Activated CD4-positive, alpha-beta T cell treated with anti-CD3 and anti-CD28 coated beads, Interleukin-2, amount 10 ng/mL, durations not matched to agents 24 days and 14 days (primary cell): ENCODE results near the gene TAOK3. TPM values are rescaled to one million over a fixed set of nuclear protein-coding genes. Genes with fewer than 3 reads are reported as not detected.

Experiments used
- DNase-seq: peaks from one replicate; pipeline ENCODE4 v3.0.0; 2022
- H3K27ac Mint-ChIP-seq: one replicate; pipeline ENCODE4 v1.8.0; 2022; ENCODE audit warnings: mild to moderate bottlenecking, mixed read lengths
- H3K27me3 Mint-ChIP-seq: one replicate; pipeline ENCODE4 v1.8.0; 2022; ENCODE audit warnings: mixed read lengths
- H3K36me3 Mint-ChIP-seq: one replicate; pipeline ENCODE4 v1.8.0; 2022; ENCODE audit warnings: low read depth, mild to moderate bottlenecking, mixed read lengths
- H3K4me1 Mint-ChIP-seq: one replicate; pipeline ENCODE4 v1.8.0; 2021; ENCODE audit warnings: mixed read lengths
- H3K4me3 Mint-ChIP-seq: one replicate; pipeline ENCODE4 v1.8.0; 2022; ENCODE audit warnings: mild to moderate bottlenecking, moderate library complexity, mixed read lengths
- H3K9me3 Mint-ChIP-seq: one replicate; pipeline ENCODE4 v1.8.0; 2021; ENCODE audit warnings: mixed read lengths
- intact Hi-C: fragments of 100-400 bp; cut with micrococcal nuclease; formaldehyde crosslinking; loops from one replicate; pipeline ENCODE4 v1.15.1; 2023
- total RNA-seq: library from RNA; stranded (reverse); gene quantifications from 2 replicates; pipeline ENCODE4 v1.2.3, GENCODE V29; 2022

TAOK3 gene
- total RNA-seq, 1 donor from 2014 or later = 53.4 TPM

- Mint-ChIP-seq H3K4me3 (no peak overlapping the region), H3K9me3 (no peaks in the 10 kb centered on the region), H3K4me1 (peaks cover 11% of the 10 kb centered on the region), H3K27ac (no peak overlapping the region), H3K36me3 (peaks cover 5% of the 10 kb centered on the region), H3K27me3 (no peaks in the 10 kb centered on the region)
- intact Hi-C loops = no loop called here
- no peak for DNase-seq
Observed at GRCh38 chr12:118344829-118345228, 27.9 kb downstream of the TAOK3 start.

- intact Hi-C loops = no loop called here
- peaks cover 5% of the 10 kb centered on the region for H3K36me3 Mint-ChIP-seq
- H3K27ac Mint-ChIP-seq = no peak overlapping the region
- no peaks in the 10 kb centered on the region for H3K27me3 Mint-ChIP-seq
- DNase-seq = no peak
- H3K4me1 Mint-ChIP-seq = peaks cover 8% of the 10 kb centered on the region
- H3K9me3 Mint-ChIP-seq = no peaks in the 10 kb centered on the region
- no peak overlapping the region for H3K4me3 Mint-ChIP-seq
Observed at GRCh38 chr12:118342090-118342489, 30.6 kb downstream of the TAOK3 start.

GRCh38 chr12:118337194-118337838, 35.4 kb downstream of the TAOK3 start:
- Mint-ChIP-seq H3K4me1 (peaks cover 9% of the 10 kb centered on the region), H3K27ac (no peak overlapping the region), H3K9me3 (no peaks in the 10 kb centered on the region), H3K4me3 (no peak overlapping the region), H3K36me3 (peaks cover 22% of the 10 kb centered on the region), H3K27me3 (no peaks in the 10 kb centered on the region)
- DNase-seq = peak; percentile 22
- intact Hi-C loops = no loop called here

GRCh38 chr12:118336123-118336522, 36.6 kb downstream of the TAOK3 start:
- Mint-ChIP-seq H3K27me3 (no peaks in the 10 kb centered on the region), H3K4me1 (peaks cover 7% of the 10 kb centered on the region), H3K4me3 (no peak overlapping the region), H3K36me3 (peaks cover 20% of the 10 kb centered on the region), H3K27ac (no peak overlapping the region), H3K9me3 (no peaks in the 10 kb centered on the region)
- DNase-seq = no peak
- intact Hi-C loops = no loop called here

GRCh38 chr12:118334939-118335567, 37.7 kb downstream of the TAOK3 start:
- Mint-ChIP-seq H3K9me3 (no peaks in the 10 kb centered on the region), H3K27ac (no peak overlapping the region), H3K36me3 (peaks cover 26% of the 10 kb centered on the region), H3K27me3 (no peaks in the 10 kb centered on the region), H3K4me3 (no peak overlapping the region), H3K4me1 (peaks cover 11% of the 10 kb centered on the region)
- no peak for DNase-seq
- intact Hi-C loops = no loop called here

GRCh38 chr12:118334241-118334640, 38.5 kb downstream of the TAOK3 start:
- intact Hi-C loops = no loop called here
- H3K4me1 Mint-ChIP-seq = peaks cover 14% of the 10 kb centered on the region
- H3K27me3 Mint-ChIP-seq = no peaks in the 10 kb centered on the region
- DNase-seq = no peak
- H3K4me3 Mint-ChIP-seq = no peak overlapping the region
- no peak overlapping the region for H3K27ac Mint-ChIP-seq
- no peaks in the 10 kb centered on the region for H3K9me3 Mint-ChIP-seq
- H3K36me3 Mint-ChIP-seq = peaks cover 28% of the 10 kb centered on the region

- no peak overlapping the region for H3K4me3 Mint-ChIP-seq
- intact Hi-C loops = no loop called here
- H3K4me1 Mint-ChIP-seq = peaks cover 13% of the 10 kb centered on the region
- H3K36me3 Mint-ChIP-seq = peaks cover 25% of the 10 kb centered on the region
- no peaks in the 10 kb centered on the region for H3K27me3 Mint-ChIP-seq
- no peaks in the 10 kb centered on the region for H3K9me3 Mint-ChIP-seq
- DNase-seq = no peak
- H3K27ac Mint-ChIP-seq = no peak overlapping the region
Observed at GRCh38 chr12:118332511-118332910, 40.2 kb downstream of the TAOK3 start.

- Mint-ChIP-seq H3K27ac (peak overlapping the region; percentile 18), H3K27me3 (no peaks in the 10 kb centered on the region), H3K36me3 (peaks cover 19% of the 10 kb centered on the region), H3K9me3 (no peaks in the 10 kb centered on the region), H3K4me1 (peaks cover 13% of the 10 kb centered on the region), H3K4me3 (no peak overlapping the region)
- intact Hi-C loops = no loop called here
- no peak for DNase-seq
Observed at GRCh38 chr12:118330421-118331018, 42.2 kb downstream of the TAOK3 start.

GRCh38 chr12:118328486-118329330, 44.0 kb downstream of the TAOK3 start:
- Mint-ChIP-seq H3K27me3 (no peaks in the 10 kb centered on the region), H3K4me1 (peaks cover 15% of the 10 kb centered on the region), H3K9me3 (no peaks in the 10 kb centered on the region), H3K27ac (no peak overlapping the region), H3K36me3 (peaks cover 16% of the 10 kb centered on the region), H3K4me3 (no peak overlapping the region)
- DNase-seq = no peak
- intact Hi-C loops = no loop called here

GRCh38 chr12:118327391-118327790, 45.3 kb downstream of the TAOK3 start:
- Mint-ChIP-seq H3K27me3 (no peaks in the 10 kb centered on the region), H3K4me1 (peaks cover 13% of the 10 kb centered on the region), H3K9me3 (no peaks in the 10 kb centered on the region), H3K27ac (no peak overlapping the region), H3K4me3 (no peak overlapping the region), H3K36me3 (peaks cover 14% of the 10 kb centered on the region)
- no peak for DNase-seq
- intact Hi-C loops = no loop called here

GRCh38 chr12:118326991-118327390, 45.7 kb downstream of the TAOK3 start:
- peaks cover 14% of the 10 kb centered on the region for H3K36me3 Mint-ChIP-seq
- no peak for DNase-seq
- no peaks in the 10 kb centered on the region for H3K27me3 Mint-ChIP-seq
- H3K4me1 Mint-ChIP-seq = peaks cover 13% of the 10 kb centered on the region
- intact Hi-C loops = no loop called here
- no peak overlapping the region for H3K4me3 Mint-ChIP-seq
- no peak overlapping the region for H3K27ac Mint-ChIP-seq
- H3K9me3 Mint-ChIP-seq = no peaks in the 10 kb centered on the region

GRCh38 chr12:118325081-118325480, 47.6 kb downstream of the TAOK3 start:
- Mint-ChIP-seq H3K4me1 (peaks cover 8% of the 10 kb centered on the region), H3K27ac (no peak overlapping the region), H3K9me3 (no peaks in the 10 kb centered on the region), H3K27me3 (no peaks in the 10 kb centered on the region), H3K36me3 (peaks cover 10% of the 10 kb centered on the region), H3K4me3 (no peak overlapping the region)
- intact Hi-C loops = no loop called here
- no peak for DNase-seq

- H3K4me3 Mint-ChIP-seq = no peak overlapping the region
- no peak for DNase-seq
Observed at GRCh38 chr12:118319627-118320026, 53.1 kb downstream of the TAOK3 start.

GRCh38 chr12:118318744-118319143, 54.0 kb downstream of the TAOK3 start:
- Mint-ChIP-seq H3K9me3 (peaks cover 4% of the 10 kb centered on the region), H3K4me1 (peaks cover 11% of the 10 kb centered on the region), H3K36me3 (peaks cover 24% of the 10 kb centered on the region), H3K27me3 (no peaks in the 10 kb centered on the region), H3K27ac (no peak overlapping the region), H3K4me3 (no peak overlapping the region)
- DNase-seq = no peak
- intact Hi-C loops = no loop called here

More at GRCh38 chr12:118319627-118320026, 53.1 kb downstream of the TAOK3 start:
- no peak overlapping the region for H3K27ac Mint-ChIP-seq
- H3K9me3 Mint-ChIP-seq = peaks cover 4% of the 10 kb centered on the region
- H3K27me3 Mint-ChIP-seq = no peaks in the 10 kb centered on the region
- peaks cover 24% of the 10 kb centered on the region for H3K36me3 Mint-ChIP-seq
- intact Hi-C loops = no loop called here
- H3K4me1 Mint-ChIP-seq = peaks cover 9% of the 10 kb centered on the region
